Lung microvascular endothelial cell (primary cell): ENCODE measurements around the gene RAB31. TPM values are rescaled to one million over a fixed set of nuclear protein-coding genes. Genes with fewer than 3 reads are reported as not detected.
"Not testable (repeated sequence)": the region's sequence is repeated elsewhere in the genome, so short reads cannot be mapped to it uniquely, and the experiment has no call there.

Experiments used
- DNase-seq, 2 donors: peaks; one replicate each; pipeline versions ENCODE4 v3.0.0 to v3.0.0-alpha.2; 2010; ENCODE audit warnings: low read depth in 2 of 2
- total RNA-seq: library from RNA; depleted of rRNA; stranded (reverse); fragments of >200 nt; gene quantifications from 2 replicates; pipeline ENCODE4 v1.2.1, GENCODE V29; 2014

Gene RAB31
- total RNA-seq, 1 donor from 2014 or later = 44.0 TPM

DNA sequence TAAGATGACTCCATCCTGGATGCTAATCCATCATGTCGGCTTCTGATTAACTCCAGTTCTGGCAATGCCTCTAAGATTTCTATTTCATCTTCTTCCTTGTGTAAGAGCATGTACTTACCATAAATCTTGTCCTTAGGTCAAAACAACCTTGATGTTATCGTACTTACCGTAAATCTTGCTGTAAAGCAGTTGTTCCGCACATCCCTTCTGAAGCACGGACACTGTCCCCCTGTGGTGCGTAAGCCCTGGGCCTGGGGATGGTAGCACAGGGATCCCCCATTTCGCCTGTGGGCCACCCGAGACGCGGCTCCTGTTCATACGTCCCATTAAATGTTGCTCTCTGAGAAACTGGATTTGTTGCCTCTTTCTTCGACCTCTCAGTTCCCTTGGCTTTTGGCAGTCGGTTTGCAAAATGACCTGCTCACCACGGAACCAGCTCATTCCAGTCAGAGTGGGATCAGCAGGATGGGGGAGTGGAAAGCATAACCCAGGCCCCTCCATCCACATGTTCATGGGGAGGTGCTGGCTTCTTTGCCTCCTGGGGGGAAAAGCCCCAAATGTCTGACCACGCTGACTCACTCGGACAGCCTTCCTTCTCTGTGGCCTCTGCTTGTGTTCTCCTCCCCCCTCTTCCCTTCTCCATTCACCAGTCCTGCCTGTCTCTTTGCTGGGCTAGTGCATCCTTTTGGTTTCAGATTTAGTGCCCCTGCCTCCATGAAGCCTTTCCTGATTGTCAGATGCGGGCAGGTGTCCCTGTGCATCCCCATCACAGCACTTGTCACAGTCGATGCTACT, 49.9 kb downstream of the RAB31 start:
- DNase-seq = peak in 1 of 2 donors; percentile 33

DNA sequence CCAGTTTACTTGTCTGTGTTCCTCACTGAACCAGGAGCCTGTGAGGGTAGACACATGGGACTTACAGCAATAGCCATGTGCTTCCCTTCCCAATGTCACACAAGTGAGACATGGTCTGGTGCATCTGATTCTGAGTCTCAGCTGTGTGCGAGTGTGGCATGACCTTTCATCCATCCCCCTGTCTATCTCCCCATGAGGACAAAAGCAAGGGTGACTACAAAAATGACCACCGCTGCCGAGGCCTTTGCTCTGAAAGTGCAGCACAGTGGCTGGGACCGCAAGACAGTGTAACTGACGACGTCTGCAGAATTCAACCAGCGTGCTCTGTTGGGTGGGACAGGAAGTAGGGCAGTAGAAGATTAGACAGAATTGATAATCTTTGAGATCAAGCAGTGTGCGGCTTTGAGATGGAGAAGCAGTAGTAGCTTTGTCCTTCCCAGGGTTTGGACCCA, 50.5 kb downstream of the RAB31 start:
- DNase-seq = no peak

DNA sequence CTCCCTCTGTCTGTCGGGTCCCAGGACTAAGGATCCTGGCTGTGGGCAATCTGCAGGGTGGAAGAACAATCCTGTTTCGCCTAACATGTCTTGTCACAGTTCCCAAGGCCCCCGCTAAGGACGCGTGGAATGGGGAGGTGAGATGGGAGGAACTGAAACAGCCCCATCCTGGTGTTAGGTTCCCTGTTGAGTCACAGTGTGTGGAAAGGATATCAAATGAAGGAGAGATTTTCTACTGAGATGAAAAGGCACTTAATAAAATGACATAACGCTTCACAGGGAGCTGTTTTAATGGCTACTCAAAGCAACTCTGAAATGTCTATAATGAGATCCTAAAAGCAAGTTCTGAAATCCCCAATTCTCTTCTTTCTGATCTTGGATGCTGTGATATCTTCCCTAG, 52.5 kb downstream of the RAB31 start:
- no peak for DNase-seq

DNA sequence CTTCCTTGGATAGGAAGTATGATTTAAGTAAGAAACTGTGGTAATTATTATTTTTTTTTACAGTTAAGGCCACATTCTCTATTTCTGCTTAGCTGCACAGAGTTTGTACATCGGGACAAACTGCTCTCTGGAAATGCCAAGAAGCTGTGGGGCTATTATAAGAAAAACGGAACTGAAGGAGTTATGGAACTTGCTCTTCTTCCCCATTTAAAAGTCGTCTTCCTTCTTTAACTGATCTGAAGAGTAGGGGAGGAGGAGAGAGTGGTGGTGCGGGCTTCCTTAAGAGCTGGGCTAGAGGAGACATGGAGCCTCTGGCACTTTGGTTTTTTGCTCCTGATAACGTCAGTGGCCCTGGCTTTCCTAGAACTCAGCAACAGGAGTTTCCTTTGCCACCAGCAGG, 54.4 kb downstream of the RAB31 start:
- DNase-seq = no peak

DNA sequence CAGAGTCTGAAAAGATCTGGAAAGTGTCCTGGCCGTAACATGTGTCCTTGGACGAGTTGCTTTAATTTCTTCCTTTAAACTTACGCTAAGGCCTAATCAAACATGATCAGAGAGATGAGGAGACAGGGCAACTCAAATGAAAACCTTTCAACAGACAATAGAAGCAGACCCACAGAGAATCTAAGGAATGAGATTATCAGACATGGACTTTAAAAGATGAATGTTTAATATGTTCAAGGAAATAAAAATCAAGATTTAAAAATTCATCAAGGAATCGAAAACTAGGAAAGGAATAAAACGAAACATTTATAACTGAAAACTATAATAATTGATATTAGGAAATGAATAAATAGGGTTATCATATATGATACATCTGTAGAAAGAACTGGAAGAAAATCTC, 55.1 kb downstream of the RAB31 start:
- no peak for DNase-seq

DNA sequence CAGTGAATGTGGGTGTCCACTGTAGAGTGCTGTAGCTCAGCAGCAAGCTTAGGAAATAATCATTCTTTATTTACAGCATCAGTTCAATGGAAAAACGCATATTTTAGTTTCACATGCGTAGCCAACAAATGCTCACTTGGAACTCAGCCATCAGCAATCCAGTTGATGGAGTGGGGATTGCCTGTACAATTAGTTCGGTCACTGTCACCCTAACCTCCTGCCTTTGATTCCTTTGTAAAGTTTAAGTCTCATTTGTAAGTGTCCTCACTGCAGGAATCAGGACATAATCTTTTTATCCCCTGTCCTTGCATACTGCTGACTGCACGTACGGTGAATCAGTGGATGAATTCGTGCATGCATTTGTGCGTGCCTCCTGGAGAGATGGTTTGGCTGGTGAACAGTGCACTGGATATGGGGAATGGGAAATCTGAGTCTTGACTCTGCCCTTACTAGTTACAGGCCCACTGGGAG, 55.9 kb downstream of the RAB31 start:
- peak in 1 of 2 donors; percentile 82 for DNase-seq

DNA sequence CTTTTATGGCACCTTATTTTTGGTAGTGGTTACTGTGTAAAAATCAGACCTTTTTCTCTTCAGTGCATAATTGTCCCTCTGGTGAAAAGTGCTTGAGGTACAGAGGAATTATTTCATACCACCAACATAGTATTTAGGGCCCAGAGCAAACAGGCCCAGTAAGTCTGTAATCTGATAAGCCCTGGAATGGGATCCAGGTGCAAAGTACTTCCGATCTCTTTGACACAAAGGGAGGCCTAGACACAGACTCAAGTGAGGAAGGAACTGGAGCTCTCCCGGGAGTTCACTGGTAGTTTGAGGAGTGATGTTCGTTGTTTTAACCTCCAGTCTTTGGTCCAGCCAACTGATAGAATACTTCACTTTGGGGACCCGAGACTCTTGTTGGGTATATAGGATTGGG, 57.4 kb downstream of the RAB31 start:
- no peak for DNase-seq

DNA sequence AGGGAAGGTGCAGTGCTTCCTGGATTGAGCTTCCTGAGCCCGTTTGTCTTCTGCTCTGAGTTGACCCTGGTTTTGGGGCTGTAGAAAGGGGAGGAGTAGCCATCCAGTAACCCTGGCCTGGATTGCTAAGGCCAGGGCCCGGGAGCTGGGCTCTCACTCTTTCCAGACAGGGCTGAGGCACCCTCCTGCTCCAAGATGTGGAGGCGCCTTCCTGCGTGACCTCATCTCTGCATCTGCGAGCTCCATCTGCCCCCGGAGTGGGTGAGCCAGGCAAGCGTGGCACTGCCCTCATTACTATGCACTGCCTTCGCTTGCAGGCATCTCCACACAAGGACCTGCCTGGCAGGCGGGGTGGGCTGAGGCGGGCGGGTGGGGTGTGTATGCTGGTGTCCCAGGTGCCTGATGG, 58.0 kb downstream of the RAB31 start:
- peak in 1 of 2 donors; percentile 17 for DNase-seq

DNA sequence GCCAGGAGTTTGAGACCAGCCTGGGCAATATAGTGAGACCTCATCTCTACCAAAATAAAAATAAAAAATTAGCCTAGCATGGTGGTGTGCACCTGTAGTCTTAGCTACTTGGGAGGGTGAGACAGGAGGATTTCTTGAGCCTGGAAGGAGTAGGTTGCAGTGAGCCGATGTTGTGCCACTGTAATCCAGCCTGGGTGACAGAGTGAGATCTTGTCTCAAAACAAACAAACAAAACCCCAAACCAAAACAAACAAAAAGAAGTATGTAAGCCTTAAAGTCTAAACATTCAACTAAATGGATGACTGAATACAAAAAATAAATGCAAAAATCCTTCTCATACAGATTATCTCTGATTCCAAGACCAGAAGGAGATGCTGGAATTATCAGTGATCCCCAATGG, 58.6 kb downstream of the RAB31 start:
- DNase-seq = no peak

DNA sequence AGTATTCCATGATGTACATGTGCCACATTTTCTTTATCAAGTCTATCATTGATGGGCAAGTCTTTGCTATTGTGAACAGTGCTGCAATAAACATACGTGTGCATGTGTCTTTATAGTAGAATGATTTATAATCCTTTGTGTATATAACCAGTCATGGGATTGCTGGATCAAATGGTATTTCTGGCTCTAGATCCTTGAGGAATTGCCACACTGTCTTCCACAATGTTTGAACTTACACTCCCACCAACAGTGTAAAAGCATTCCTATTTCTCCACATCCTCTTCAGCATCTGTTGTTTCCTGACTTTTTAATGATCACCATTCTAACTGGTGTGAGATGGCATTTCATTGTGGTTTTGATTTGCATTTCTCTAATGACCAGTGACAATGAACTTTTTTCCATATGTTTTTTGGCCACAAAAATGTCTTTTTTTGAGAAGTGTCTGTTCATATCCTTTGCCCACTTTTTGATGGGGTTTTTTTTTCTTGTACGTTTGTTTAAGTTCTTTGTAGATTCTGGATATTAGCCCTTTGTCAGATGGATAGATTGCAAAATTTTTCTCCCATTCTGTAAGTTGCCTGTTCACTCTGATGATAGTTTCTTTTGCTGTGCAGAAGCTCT, 60.1 kb downstream of the RAB31 start:
- DNase-seq = not testable (repeated sequence)

DNA sequence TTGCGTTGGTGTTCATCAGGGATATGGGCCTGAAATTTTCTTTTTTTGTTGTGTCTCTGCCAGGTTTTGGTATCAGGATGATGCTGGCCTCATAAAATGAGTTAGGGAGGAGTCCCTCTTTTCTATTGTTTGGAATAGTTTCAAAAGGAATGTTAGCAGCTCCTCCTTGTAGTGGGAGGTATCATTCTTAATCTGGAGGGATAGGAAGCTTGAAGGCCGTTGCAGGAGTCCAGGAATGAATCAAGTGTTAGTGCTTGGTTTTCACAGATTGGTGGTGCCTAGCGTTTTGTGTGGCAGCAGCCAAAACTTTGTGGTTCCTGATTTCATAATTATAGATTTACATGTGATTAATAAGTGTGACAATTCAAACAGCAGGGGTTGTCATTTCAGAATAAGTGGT, 62.0 kb downstream of the RAB31 start:
- DNase-seq = not testable (repeated sequence)

DNA sequence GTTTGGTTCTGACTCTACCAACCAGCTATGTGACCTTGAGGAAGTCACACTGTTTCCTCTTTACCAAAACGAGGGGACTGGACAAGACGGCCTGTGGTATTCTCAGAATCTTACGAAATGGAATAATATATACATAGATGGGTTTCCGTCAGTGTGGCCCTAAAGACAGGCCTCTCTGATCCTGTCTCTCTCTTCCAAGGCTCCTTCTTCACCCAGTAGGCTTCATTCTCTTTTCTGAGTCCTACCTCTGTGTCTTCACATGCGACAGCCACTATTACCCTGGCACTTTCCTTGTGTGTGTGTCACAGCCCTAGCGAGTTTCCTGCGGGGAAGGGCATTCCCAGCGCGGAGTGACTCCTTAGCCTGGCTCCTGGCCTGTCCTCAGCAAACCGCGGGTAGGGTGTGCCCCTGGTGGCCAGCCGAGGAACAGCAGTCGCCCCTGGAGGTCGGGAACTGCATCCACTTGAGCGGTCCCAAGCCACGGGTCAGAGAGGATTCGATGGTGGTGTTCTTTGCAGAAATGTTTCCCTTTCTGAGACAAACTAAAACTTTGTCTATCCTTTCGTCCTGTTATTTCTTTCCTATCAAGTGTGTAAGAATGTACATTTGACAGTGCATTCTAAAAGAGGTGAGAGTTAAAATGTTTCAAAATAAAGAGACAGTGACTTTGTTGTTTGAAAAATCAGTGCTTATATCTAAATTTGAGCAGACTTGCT, 63.3 kb downstream of the RAB31 start:
- DNase-seq = peak; percentile 83 to 84

DNA sequence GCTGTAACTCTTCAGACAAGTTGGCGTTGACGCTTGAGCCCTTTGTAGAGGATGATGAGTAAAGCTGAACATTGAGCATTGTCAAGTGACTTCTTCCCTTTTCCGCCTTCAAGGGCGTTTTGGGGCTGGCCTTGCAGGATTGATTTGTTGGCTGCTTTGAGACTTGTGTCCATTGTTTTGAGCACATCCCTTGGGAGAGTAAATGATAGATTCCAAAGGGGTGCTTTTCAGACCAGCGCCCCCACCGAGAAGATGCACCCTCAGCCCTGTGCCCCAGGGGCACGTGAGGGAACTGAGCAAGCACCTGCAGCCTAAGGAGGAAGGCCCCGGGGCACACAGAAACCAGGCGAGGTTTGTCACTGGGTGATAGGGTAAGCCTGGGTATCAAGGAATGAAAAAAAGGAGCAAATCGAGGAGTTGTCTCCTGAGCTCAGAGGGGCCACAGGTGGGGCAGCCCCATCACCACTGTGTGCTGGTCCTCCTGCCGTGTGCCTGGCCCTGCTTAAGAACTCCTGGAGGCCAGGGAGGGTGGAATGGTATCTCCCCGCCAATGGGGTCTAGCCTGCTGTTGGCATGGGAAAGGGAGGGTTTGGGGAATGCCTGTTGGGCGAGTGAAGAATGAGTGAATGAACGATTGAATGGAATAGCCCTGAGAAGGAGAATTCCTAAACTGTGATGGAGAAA, 64.0 kb downstream of the RAB31 start:
- DNase-seq = no peak

DNA sequence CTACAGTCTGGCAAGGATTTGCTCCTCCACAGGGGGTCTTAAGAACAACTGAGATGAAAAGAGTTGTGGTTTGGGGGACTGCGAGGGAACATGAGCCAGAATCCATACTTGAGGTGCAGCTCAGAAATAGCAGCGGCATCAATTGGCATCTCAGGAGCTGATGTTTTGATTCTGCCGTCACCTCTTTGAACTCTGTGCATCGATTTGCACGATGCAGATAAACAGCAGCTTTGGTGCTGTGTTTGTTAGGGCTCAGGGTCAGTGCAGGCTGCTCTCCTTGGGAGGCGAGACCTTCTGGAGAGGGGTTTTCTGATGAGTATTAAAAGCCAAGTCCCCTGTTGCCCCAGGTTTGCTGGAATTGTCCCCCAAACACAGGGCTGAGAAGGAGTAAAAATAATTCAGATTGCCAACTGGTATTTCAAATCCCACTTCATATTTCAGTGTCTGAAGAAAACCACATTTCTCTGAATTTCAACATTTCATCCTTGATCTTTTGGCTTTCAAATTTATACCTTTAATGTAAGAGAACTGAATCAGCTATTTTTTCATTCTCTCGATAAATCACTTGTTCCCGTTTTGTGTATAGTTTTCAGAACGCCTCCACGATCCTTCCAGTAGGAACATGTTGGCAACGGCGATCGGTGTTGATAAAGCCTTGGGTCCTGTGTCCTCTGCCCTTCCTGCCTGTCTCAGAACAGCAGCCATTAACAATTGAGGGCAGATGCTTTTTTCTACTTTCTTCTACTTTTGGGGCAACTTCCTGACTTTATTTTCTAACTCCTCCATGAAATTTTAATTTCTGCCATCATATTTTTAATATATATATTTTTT, 65.0 kb downstream of the RAB31 start:
- no peak for DNase-seq

DNA sequence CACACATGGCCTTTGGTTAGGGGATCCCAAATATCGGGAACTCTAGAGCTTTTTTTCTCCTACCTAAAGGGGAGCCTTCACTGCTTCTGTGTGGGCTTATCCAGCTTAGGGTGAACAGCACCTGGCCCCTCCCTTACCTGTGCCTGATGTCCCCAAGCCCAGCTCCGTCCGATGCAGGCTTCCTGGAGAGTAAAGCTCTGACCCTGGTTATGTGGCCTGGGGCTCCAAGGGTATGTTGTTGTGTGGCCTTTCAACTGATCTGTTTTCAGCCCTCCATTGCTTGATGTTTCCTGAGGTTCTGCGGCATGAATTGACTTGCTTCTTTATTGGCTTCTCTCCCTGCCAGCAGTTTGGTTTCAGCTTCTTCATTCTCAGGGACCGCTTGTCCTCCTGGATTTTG, 66.0 kb downstream of the RAB31 start:
- DNase-seq = no peak

DNA sequence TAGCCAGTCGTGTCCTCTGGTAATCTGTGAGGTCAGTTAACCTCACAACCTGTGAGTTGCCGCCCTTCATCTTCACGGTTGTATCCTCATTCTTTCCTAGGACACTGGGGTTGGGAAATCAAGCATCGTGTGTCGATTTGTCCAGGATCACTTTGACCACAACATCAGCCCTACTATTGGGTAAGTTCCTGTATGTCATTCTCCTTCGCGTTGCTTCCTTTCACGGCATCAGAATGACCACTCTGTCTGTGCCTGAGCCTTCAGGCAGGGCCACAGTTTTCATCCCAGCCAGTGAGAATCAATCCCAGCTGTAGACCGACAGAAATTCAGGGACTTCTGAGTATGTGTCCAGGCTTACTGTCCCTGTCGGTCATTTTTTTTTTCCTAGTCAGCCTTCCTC, 67.1 kb downstream of the RAB31 start:
- no peak for DNase-seq

DNA sequence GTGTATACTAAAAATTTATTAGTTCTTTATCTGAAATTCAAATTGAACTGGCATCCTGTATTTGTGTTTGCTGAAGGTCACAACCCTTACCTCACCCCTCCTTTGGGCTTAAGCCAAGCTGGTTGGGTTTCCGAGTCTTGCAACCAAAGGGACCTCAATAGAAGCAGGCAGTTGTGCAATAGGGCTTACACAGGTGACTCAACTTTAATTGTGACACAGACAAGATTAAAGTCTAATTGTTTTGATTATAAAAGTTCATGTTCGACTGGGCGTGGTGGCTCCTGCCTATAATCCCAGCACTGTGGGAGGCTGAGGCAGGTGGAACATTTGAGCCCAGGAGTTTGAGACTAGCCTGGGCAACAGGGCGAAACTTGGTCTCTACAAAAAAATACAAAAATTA, 71.5 kb downstream of the RAB31 start:
- DNase-seq = no peak

DNA sequence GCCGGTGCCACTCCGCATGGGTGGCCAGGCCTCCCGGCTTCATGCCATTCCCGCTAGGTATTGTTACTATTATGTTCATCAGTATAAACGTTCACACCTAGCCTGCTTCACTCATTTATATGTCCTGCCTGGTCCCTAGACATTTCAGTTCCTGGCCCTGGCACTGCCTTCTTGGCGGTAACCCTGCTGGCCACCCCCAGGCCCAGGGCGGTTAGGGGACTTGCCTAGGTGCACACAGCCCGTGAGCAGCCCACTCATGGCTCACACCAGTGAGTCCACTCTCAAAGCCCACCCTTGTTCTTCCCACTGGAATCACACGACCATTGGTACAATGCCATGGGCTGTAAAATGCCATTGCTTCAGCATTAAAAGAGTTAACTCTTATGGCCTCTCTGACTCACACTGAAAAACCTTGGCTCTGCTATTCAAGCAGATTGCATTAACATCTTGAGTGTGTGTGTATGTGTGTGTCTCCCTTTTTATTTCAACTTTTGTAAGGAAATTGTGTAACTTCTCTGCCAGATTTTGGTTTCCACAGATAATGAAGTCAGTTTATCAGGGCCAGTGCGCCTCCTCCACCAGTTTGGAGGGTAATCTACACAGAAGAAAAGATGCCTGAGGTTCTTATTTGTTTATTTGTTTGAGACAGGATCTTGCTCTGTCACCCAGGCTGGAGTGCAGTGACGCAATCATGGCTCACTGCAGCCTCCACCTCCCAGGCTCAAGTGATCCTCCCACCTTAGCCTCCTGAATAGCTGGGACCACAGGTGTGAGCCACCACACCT, 74.2 kb downstream of the RAB31 start:
- DNase-seq = peak in 1 of 2 donors; percentile 45

DNA sequence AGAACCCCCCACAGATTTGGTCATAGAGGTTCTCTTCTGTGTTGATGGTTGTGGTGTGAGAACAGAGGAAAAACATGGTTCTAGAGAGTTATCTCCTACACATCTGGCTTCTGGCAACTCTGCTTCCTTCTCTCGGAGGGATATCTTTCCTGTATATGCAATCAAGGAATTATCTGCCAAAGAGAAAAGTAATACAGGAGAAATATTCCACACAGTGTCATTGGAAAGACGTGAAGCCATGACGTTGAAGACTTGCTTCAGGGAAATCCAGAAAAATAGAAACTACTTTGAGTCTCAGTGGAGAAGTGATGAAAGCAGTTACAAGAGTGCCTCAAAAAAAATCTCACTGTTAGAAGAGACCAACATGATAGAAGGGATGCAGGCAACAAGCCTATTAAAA, 78.5 kb downstream of the RAB31 start:
- no peak for DNase-seq

DNA sequence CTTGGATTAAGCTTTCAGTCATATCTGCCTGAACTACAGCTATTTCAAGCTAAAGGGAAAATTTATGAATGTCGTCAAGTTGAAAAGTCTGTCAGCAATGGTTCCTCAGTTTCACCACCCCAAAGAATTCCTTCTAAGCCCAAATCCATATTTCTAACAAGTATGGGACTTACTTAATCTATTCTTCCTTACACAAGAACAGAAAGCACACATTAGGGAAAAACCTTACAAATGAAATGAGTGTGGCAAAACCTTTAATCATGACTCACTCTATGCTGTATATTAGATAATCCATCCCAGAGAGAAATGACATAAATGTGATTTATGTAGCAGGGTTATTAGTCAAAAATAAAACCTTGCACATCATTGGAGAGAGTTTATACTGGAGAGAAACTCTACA, 78.9 kb downstream of the RAB31 start:
- DNase-seq = no peak
